B cell (primary cell): ENCODE results near the gene CDK2. TPM values are rescaled to one million over a fixed set of nuclear protein-coding genes. Genes with fewer than 3 reads are reported as not detected.

Experiments
- polyA plus RNA-seq: library from polyadenylated mRNA; depleted of rRNA; stranded (reverse); fragments of >200 nt; gene quantifications from 2 replicates; pipeline ENCODE4 v1.2.3, GENCODE V29; 2012
- total RNA-seq, 2 donors: library from RNA; stranded (reverse); fragments of 120-200 nt in 1 of 2; gene quantifications; 1 replicate in 1 of 2; 2 replicates in 1 of 2; pipeline versions ENCODE4 v1.2.3 to v1.2.4, GENCODE V29; 2013 to 2022

Gene CDK2
- total and polyA plus RNA-seq, 2 donors (not counting 1 experiment from before 2014, with no cell fraction given): 10.8 to 32.8 TPM

Other genes with a start within 250 kb of the CDK2 start
- gene RDH5, start 246.4 kb upstream of the CDK2 start, total RNA-seq: 37.8 and 38.1 TPM in 2 replicates
- gene RDH5, start 246.4 kb upstream of the CDK2 start, polyA plus RNA-seq: 32.6 and 34.0 TPM in 2 replicates
- 104 TPM in 2 replicates for gene CD63, start 237.8 kb upstream of the CDK2 start, total RNA-seq
- gene CD63, start 237.8 kb upstream of the CDK2 start, polyA plus RNA-seq: 43.0 and 52.0 TPM in 2 replicates
- gene GDF11, start 223.7 kb upstream of the CDK2 start, total RNA-seq: 11.3 and 12.2 TPM in 2 replicates
- 4.4 and 4.5 TPM in 2 replicates for gene GDF11, start 223.7 kb upstream of the CDK2 start, polyA plus RNA-seq
- gene SARNP, start 149.1 kb upstream of the CDK2 start, total RNA-seq: 42.8 and 46.4 TPM in 2 replicates
- 22.6 and 33.3 TPM in 2 replicates for gene SARNP, start 149.1 kb upstream of the CDK2 start, polyA plus RNA-seq
- 41.9 and 43.1 TPM in 2 replicates for gene ORMDL2, start 148.8 kb upstream of the CDK2 start, total RNA-seq
- 13.3 and 22.7 TPM in 2 replicates for gene ORMDL2, start 148.8 kb upstream of the CDK2 start, polyA plus RNA-seq
- gene DNAJC14, start 137.2 kb upstream of the CDK2 start, total RNA-seq: 35.4 and 38.4 TPM in 2 replicates
- 6.4 and 11.0 TPM in 2 replicates for gene DNAJC14, start 137.2 kb upstream of the CDK2 start, polyA plus RNA-seq
- 0.12 and 0.42 TPM in 2 replicates for gene MMP19, start 123.9 kb upstream of the CDK2 start, total RNA-seq
- gene MMP19, start 123.9 kb upstream of the CDK2 start, polyA plus RNA-seq: not detected in 2 replicates
- 38.3 and 39.2 TPM in 2 replicates for gene PYM1, start 38.9 kb upstream of the CDK2 start, total RNA-seq
- 17.9 and 22.5 TPM in 2 replicates for gene PYM1, start 38.9 kb upstream of the CDK2 start, polyA plus RNA-seq
- 238 and 239 TPM in 2 replicates for gene DGKA, start 35.7 kb upstream of the CDK2 start, total RNA-seq
- gene DGKA, start 35.7 kb upstream of the CDK2 start, polyA plus RNA-seq: 269 and 302 TPM in 2 replicates
- gene PMEL, start 788 bp upstream of the CDK2 start, total RNA-seq: 0.32 and 0.90 TPM in 2 replicates
- gene PMEL, start 788 bp upstream of the CDK2 start, polyA plus RNA-seq: 0.13 and 0.46 TPM in 2 replicates
- gene RAB5B, start 7.2 kb downstream of the CDK2 start, total RNA-seq: 96.1 and 111 TPM in 2 replicates
- 34.9 and 42.1 TPM in 2 replicates for gene RAB5B, start 7.2 kb downstream of the CDK2 start, polyA plus RNA-seq
- gene SUOX, start 30.4 kb downstream of the CDK2 start, total RNA-seq: 6.3 and 7.5 TPM in 2 replicates
- 3.1 and 3.4 TPM in 2 replicates for gene SUOX, start 30.4 kb downstream of the CDK2 start, polyA plus RNA-seq
- 7.6 and 8.9 TPM in 2 replicates for gene IKZF4, start 54.2 kb downstream of the CDK2 start, total RNA-seq
- 2.3 and 2.4 TPM in 2 replicates for gene IKZF4, start 54.2 kb downstream of the CDK2 start, polyA plus RNA-seq
- gene RPS26, start 75.1 kb downstream of the CDK2 start, total RNA-seq: 19.4 and 21.0 TPM in 2 replicates
- gene RPS26, start 75.1 kb downstream of the CDK2 start, polyA plus RNA-seq: 549 and 2,188 TPM in 2 replicates
- gene ERBB3, start 113.3 kb downstream of the CDK2 start, total RNA-seq: not detected in 2 replicates
- 0.06 and 0.10 TPM in 2 replicates for gene ERBB3, start 113.3 kb downstream of the CDK2 start, polyA plus RNA-seq
- 77.3 and 84.6 TPM in 2 replicates for gene PA2G4, start 137.7 kb downstream of the CDK2 start, total RNA-seq
- gene PA2G4, start 137.7 kb downstream of the CDK2 start, polyA plus RNA-seq: 53.4 and 56.7 TPM in 2 replicates
- gene RPL41, start 149.8 kb downstream of the CDK2 start, total RNA-seq: 4,341 and 4,738 TPM in 2 replicates
- 8,499 and 10,371 TPM in 2 replicates for gene RPL41, start 149.8 kb downstream of the CDK2 start, polyA plus RNA-seq
- gene ZC3H10, start 151.4 kb downstream of the CDK2 start, total RNA-seq: 21.7 and 25.5 TPM in 2 replicates
- 3.3 and 4.7 TPM in 2 replicates for gene ZC3H10, start 151.4 kb downstream of the CDK2 start, polyA plus RNA-seq
- 151 and 154 TPM in 2 replicates for gene ESYT1, start 161.4 kb downstream of the CDK2 start, total RNA-seq
- gene ESYT1, start 161.4 kb downstream of the CDK2 start, polyA plus RNA-seq: 132 and 162 TPM in 2 replicates
- 23.7 and 25.7 TPM in 2 replicates for gene MYL6B, start 185.8 kb downstream of the CDK2 start, total RNA-seq
- 18.7 and 27.8 TPM in 2 replicates for gene MYL6B, start 185.8 kb downstream of the CDK2 start, polyA plus RNA-seq
- gene MYL6, start 191.5 kb downstream of the CDK2 start, total RNA-seq: 645 and 675 TPM in 2 replicates
- gene MYL6, start 191.5 kb downstream of the CDK2 start, polyA plus RNA-seq: 711 and 892 TPM in 2 replicates
- gene SMARCC2, start 222.7 kb downstream of the CDK2 start, total RNA-seq: 195 and 198 TPM in 2 replicates
- 56.3 and 70.4 TPM in 2 replicates for gene SMARCC2, start 222.7 kb downstream of the CDK2 start, polyA plus RNA-seq